ENCODE measurements around the gene SERTAD2.

SERTAD2 gene

DNA sequence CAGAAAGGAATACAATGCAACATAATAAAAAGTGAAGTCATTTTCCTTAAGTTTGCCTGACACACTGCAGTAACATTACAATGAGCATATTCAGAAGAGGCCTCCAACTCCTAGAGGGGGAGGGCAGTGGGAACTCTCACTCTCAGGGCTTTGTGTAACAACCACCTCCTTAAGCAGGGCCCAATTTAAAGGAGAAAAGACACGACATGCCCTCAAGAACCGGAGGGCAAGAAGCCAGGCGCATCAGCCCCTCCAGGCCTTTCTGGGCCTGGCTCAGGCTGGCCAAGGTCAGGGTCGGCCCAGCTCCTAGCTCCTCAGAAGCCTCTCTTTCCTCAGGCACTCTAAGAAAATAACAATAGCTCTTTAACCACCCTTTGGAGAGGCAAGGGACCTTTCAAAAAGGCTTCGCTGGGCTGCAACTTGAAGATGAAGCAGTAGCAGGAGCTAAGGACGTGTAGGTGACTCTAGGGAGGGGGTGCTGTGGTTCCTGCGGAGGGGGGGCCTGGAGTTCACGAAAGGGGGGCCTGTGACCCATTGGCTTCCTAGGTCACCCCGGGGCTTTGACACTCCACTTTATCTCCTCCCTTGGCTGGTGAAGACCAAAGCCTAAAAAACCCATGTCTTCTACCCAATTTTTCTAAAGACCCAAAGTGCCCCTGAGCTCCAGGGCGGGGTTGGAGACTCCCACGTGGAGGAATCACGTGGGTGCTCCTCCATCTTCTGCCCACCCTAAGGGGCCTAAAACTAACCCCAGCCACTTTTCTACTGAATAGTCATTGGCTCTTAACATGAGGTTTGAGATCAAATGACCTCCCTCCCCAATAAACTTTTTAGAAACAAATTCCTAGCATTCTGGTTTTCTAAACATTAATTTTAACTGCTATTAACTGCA is 13.3 kb downstream of the SERTAD2 start:
- TF ChIP-seq, protein P1, sequence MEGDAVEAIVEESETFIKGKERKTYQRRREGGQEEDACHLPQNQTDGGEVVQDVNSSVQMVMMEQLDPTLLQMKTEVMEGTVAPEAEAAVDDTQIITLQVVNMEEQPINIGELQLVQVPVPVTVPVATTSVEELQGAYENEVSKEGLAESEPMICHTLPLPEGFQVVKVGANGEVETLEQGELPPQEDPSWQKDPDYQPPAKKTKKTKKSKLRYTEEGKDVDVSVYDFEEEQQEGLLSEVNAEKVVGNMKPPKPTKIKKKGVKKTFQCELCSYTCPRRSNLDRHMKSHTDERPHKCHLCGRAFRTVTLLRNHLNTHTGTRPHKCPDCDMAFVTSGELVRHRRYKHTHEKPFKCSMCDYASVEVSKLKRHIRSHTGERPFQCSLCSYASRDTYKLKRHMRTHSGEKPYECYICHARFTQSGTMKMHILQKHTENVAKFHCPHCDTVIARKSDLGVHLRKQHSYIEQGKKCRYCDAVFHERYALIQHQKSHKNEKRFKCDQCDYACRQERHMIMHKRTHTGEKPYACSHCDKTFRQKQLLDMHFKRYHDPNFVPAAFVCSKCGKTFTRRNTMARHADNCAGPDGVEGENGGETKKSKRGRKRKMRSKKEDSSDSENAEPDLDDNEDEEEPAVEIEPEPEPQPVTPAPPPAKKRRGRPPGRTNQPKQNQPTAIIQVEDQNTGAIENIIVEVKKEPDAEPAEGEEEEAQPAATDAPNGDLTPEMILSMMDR (IDR thresholded peaks at IDR 0.05) = no peak
- H3K27ac ChIP-seq = peak overlapping the region in 1 of 2 donors; percentile 7
- no peak overlapping the region for H3K4me3 ChIP-seq
- DNase-seq (ENCODE audit: low spot score) = no peak

DNA sequence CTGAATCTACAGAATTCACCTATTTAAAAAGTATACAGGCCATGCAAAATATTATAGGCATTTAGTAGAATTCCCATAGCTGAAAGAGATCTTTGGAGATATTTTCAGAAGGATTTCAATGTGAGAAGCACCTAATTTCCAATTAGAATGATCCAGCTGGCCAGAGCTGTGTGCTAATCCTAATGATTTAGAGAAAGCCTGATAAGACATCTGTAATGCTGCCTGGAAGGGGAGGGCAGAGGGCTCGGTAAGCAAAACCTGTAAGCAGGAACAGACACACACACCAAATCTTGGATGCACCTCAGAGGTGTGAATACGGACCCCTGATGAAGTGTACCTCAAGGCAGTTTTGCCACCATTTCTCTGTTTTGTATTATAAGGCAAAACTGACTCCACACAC is 14.0 kb downstream of the SERTAD2 start:
- TF ChIP-seq, protein P1 (IDR thresholded peaks at IDR 0.05) = no peak
- H3K27ac ChIP-seq = no peak overlapping the region
- DNase-seq (ENCODE audit: low spot score) = no peak
- no peak overlapping the region for H3K4me3 ChIP-seq

DNA sequence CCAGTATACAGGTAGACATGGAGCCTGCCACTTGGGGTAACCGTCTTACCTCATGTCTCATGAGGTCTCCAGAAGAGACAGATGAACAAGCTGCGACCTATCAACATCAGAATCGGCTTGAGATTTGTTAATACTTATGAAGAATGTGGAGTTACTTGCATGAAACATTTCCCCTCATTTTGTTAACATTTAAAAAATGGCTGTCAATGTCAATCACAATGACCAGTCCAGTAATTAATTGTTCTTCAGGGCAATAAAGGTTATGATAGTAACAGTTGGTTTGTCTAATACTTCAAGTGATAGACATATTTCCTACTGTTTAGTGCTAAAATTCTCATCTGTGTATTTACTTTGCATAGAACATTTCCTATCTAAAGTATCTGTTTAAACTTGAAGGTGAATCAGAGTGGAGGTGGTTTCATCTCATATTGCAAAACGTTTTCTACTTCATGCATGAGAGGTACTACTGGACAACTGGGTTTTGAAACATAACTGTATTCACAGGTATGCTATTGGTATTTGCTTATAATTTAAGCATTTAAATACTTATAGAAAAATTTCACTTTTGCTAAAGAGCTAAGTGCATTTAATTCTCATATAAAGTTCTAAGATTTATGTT is 15.1 kb downstream of the SERTAD2 start:
- TF ChIP-seq, protein P1 (IDR thresholded peaks at IDR 0.05) = no peak
- Histone ChIP-seq H3K4me3 (no peak overlapping the region), H3K27ac (no peak overlapping the region)
- no peak for DNase-seq (ENCODE audit: low spot score)

DNA sequence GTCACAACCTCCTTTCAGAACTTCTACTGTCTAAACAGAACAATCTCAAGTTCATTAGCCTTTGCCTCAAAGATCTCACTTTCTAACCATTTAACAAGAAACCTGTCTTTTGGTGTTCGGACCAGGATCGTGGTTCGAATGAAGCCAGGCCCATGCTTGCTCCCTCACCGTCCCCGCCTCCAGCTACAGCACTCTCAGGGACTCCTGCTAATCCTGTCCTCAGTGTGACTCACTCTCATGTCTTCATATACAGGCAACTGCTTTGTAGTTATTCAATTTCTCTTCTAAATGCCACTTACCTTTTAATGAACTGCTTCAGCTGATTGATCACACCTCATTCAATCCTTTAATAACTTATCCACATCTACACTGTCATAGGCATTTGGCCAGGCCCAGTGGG is 15.8 kb downstream of the SERTAD2 start:
- no peak for DNase-seq (ENCODE audit: low spot score)
- no peak overlapping the region for H3K4me3 ChIP-seq
- TF ChIP-seq, protein P1 (IDR thresholded peaks at IDR 0.05) = no peak
- no peak overlapping the region for H3K27ac ChIP-seq

DNA sequence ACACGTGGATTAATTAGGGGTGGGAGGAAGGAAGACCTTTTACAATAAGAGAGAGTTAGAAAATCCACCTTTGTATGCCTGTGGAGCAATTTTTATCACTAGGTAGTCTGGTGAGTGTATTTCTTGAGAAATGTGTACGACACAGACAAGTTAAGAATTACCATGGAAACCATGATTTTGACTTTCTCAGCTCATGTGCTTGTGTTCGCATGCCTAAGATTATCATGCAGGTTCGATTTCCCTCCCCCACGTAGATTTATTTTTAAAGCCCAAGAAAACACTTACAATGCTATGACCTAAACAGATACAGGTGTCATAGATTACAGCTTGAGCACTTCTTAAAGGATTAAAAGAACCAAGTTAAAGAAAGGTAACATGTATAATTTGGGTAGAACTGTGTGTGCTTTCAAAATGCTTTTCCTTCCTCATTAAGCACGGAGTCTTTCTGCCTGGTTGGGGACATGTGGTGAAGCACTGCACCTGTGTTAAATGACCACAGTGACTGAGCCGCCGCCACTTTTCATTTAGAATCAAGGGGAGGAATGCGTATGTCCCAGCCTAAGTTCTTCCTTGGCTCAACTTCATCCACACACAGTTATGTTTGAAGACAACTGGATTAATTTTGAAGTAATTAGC is 16.6 kb downstream of the SERTAD2 start:
- no peak overlapping the region for H3K4me3 ChIP-seq
- DNase-seq (ENCODE audit: low spot score) = no peak
- TF ChIP-seq, protein P1 (IDR thresholded peaks at IDR 0.05) = no peak
- no peak overlapping the region for H3K27ac ChIP-seq

DNA sequence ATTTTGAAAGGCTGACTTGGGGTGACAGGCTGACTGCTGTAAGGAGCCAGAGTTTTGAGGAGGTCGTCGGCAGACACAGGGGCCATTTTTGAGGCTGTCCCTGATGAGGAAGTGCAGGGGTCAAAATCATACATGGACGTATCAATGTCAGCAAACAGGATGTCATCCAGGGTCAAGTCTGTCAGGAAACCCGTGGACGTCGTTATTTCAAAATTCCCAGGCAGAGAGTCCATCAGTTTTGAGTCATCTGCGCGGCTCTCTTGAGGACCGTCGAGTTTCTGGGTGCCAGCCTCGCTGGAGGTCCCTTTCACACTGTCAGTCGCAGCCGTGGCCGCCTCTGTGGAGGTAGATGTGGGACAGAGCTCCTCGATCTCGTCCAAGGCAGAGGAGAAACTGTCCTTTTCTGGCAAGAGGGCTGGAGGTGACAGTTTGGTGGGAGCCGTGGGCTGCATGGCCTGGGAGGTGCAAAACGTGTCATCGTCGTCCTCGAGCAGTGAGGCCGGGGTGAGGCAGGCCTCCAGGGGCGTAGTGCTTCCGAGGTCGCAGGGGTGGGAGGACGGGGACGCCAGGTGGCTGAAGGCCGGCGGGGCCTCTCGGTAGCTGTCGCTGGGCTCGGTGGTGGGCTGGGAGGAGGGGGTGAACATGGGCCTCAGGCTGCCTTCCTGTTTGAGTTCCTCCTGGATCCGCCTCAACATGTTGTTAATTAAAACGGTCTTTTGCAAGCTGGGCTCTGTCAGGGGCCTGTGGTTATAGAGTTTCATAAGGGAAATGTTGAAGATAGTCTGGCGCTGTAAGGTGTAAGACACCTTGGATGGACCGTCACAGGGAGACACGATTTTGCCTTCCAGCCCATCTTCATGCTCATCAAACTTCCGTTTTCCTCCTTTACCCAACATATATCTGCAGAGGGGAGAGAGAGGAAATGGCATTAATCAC is 17.5 kb downstream of the SERTAD2 start:
- TF ChIP-seq, protein P1 (IDR thresholded peaks at IDR 0.05) = no peak
- DNase-seq (ENCODE audit: low spot score) = no peak
- Histone ChIP-seq H3K27ac (no peak overlapping the region), H3K4me3 (no peak overlapping the region)

Measured in coronary artery (tissue), 2 donors.